ENCODE results near the gene FAM83D.

FAM83D gene

GRCh38 chr20:38896009-38896594 is 30.1 kb upstream of the FAM83D start:
- Histone ChIP-seq H2AFZ (ENCODE audit: low read depth, low read length) (no peak overlapping the region), H3K27ac (ENCODE audit: low read length) (no peak overlapping the region), H3K4me3 (ENCODE audit: low read length) (no peak overlapping the region), H3K36me3 (replicated peaks; ENCODE audit: low read depth, low read length) (peaks cover 63% of the 10 kb centered on the region), H3K4me1 (ENCODE audit: low read length) (peaks cover 37% of the 10 kb centered on the region), H3K79me2 (ENCODE audit: low read length) (peaks cover 91% of the 10 kb centered on the region), H3K9ac (ENCODE audit: low read length) (no peak overlapping the region), H3K9me3 (ENCODE audit: insufficient read depth, low read length) (no peaks in the 10 kb centered on the region), H3K4me2 (ENCODE audit: low read length) (no peak overlapping the region), H4K20me1 (ENCODE audit: insufficient read depth, low read length) (peaks cover 23% of the 10 kb centered on the region), H3K27me3 (ENCODE audit: low read depth, low read length) (no peaks in the 10 kb centered on the region)
- TF ChIP-seq CTCF (IDR thresholded peaks at IDR 0.05; ENCODE audit: low read depth, low read length) (no peak), EZH2phosphoT487 (IDR thresholded peaks at IDR 0.05; ENCODE audit: low read depth) (no peak)

- TF ChIP-seq EZH2phosphoT487 (IDR thresholded peaks at IDR 0.05; ENCODE audit: low read depth) (no peak), CTCF (IDR thresholded peaks at IDR 0.05; ENCODE audit: low read depth, low read length) (no peak)
- no peak overlapping the region for H3K27ac ChIP-seq (ENCODE audit: low read length)
- no peaks in the 10 kb centered on the region for H3K27me3 ChIP-seq (ENCODE audit: low read depth, low read length)
- peaks cover 23% of the 10 kb centered on the region for H4K20me1 ChIP-seq (ENCODE audit: insufficient read depth, low read length)
- peaks cover 87% of the 10 kb centered on the region for H3K79me2 ChIP-seq (ENCODE audit: low read length)
- H3K9ac ChIP-seq (ENCODE audit: low read length), result no peak overlapping the region
- H3K9me3 ChIP-seq (ENCODE audit: insufficient read depth, low read length), result no peaks in the 10 kb centered on the region
- no peak overlapping the region for H3K4me2 ChIP-seq (ENCODE audit: low read length)
- no peak overlapping the region for H3K4me3 ChIP-seq (ENCODE audit: low read length)
- H3K4me1 ChIP-seq (ENCODE audit: low read length), result peaks cover 26% of the 10 kb centered on the region
- H3K36me3 ChIP-seq (replicated peaks; ENCODE audit: low read depth, low read length), result peaks cover 70% of the 10 kb centered on the region
- H2AFZ ChIP-seq (ENCODE audit: low read depth, low read length), result no peak overlapping the region
Observed at GRCh38 chr20:38897267-38897666, 28.9 kb upstream of the FAM83D start.

- no peak overlapping the region for H2AFZ ChIP-seq (ENCODE audit: low read depth, low read length)
- H3K79me2 ChIP-seq (ENCODE audit: low read length), result peaks cover 79% of the 10 kb centered on the region
- no peak overlapping the region for H3K27ac ChIP-seq (ENCODE audit: low read length)
- peaks cover 38% of the 10 kb centered on the region for H4K20me1 ChIP-seq (ENCODE audit: insufficient read depth, low read length)
- no peak overlapping the region for H3K4me2 ChIP-seq (ENCODE audit: low read length)
- H3K9ac ChIP-seq (ENCODE audit: low read length), result no peak overlapping the region
- H3K36me3 ChIP-seq (replicated peaks; ENCODE audit: low read depth, low read length), result peaks cover 88% of the 10 kb centered on the region
- H3K4me3 ChIP-seq (ENCODE audit: low read length), result no peak overlapping the region
- H3K4me1 ChIP-seq (ENCODE audit: low read length), result no peaks in the 10 kb centered on the region
- TF ChIP-seq CTCF (IDR thresholded peaks at IDR 0.05; ENCODE audit: low read depth, low read length), result no peak
- TF ChIP-seq EZH2phosphoT487 (IDR thresholded peaks at IDR 0.05; ENCODE audit: low read depth), result no peak
- H3K9me3 ChIP-seq (ENCODE audit: insufficient read depth, low read length), result no peaks in the 10 kb centered on the region
- H3K27me3 ChIP-seq (ENCODE audit: low read depth, low read length), result no peaks in the 10 kb centered on the region
Observed at GRCh38 chr20:38900606-38901005, 25.6 kb upstream of the FAM83D start.

- Histone ChIP-seq H3K27ac (ENCODE audit: low read length) (no peak overlapping the region), H2AFZ (ENCODE audit: low read depth, low read length) (no peak overlapping the region), H3K79me2 (ENCODE audit: low read length) (peaks cover 63% of the 10 kb centered on the region), H3K36me3 (replicated peaks; ENCODE audit: low read depth, low read length) (peaks cover 94% of the 10 kb centered on the region), H3K9ac (ENCODE audit: low read length) (no peak overlapping the region), H3K4me1 (ENCODE audit: low read length) (no peaks in the 10 kb centered on the region), H3K9me3 (ENCODE audit: insufficient read depth, low read length) (no peaks in the 10 kb centered on the region), H4K20me1 (ENCODE audit: insufficient read depth, low read length) (peaks cover 48% of the 10 kb centered on the region), H3K4me2 (ENCODE audit: low read length) (no peak overlapping the region), H3K27me3 (ENCODE audit: low read depth, low read length) (no peaks in the 10 kb centered on the region), H3K4me3 (ENCODE audit: low read length) (no peak overlapping the region)
- TF ChIP-seq CTCF (IDR thresholded peaks at IDR 0.05; ENCODE audit: low read depth, low read length) (no peak), EZH2phosphoT487 (IDR thresholded peaks at IDR 0.05; ENCODE audit: low read depth) (no peak)
Observed at GRCh38 chr20:38902601-38903000, 23.6 kb upstream of the FAM83D start.

All from OCI-LY3 (cell line).